HG02870 (cell line): ENCODE results near the gene CNTRL.
"Not testable (repeated sequence)": the region's sequence is repeated elsewhere in the genome, so short reads cannot be mapped to it uniquely, and the experiment has no call there.

ENCODE experiments used
- ATAC-seq: cut with Tn5 transposase; IDR thresholded peaks from one replicate; pipeline ENCODE4 v1.9.1; 2021; ENCODE audit warnings: mild to moderate bottlenecking, moderate library complexity; ENCODE audit not compliant: unreplicated experiment

CNTRL gene

GRCh38 chr9:121071756-121072421 is 2.9 kb upstream of the CNTRL start:
- ATAC-seq = peak; percentile 40

GRCh38 chr9:121073038-121073437 is 1.7 kb upstream of the CNTRL start:
- ATAC-seq = no peak

- peak; percentile 2 for ATAC-seq
Observed at GRCh38 chr9:121075251-121076036, 689 bp downstream of the CNTRL start.

GRCh38 chr9:121082075-121082474 is 7.3 kb downstream of the CNTRL start:
- no peak for ATAC-seq

GRCh38 chr9:121085661-121086060 is 10.9 kb downstream of the CNTRL start:
- no peak for ATAC-seq

GRCh38 chr9:121088576-121088975 is 13.8 kb downstream of the CNTRL start:
- no peak for ATAC-seq

GRCh38 chr9:121090743-121091142 is 16.0 kb downstream of the CNTRL start:
- not testable (repeated sequence) for ATAC-seq

- no peak for ATAC-seq
Observed at GRCh38 chr9:121095057-121095456, 20.3 kb downstream of the CNTRL start.

- ATAC-seq = no peak
Observed at GRCh38 chr9:121098567-121099198, 23.9 kb downstream of the CNTRL start.

GRCh38 chr9:121104054-121104453 is 29.3 kb downstream of the CNTRL start:
- not testable (repeated sequence) for ATAC-seq

- ATAC-seq = no peak
Observed at GRCh38 chr9:121105531-121105930, 30.8 kb downstream of the CNTRL start.

- ATAC-seq = no peak
Observed at GRCh38 chr9:121107029-121107428, 32.3 kb downstream of the CNTRL start.

- no peak for ATAC-seq
Observed at GRCh38 chr9:121107881-121108280, 33.1 kb downstream of the CNTRL start.

- ATAC-seq = no peak
Observed at GRCh38 chr9:121115466-121115865, 40.7 kb downstream of the CNTRL start.

- no peak for ATAC-seq
Observed at GRCh38 chr9:121118266-121118665, 43.5 kb downstream of the CNTRL start.

- ATAC-seq = no peak
Observed at GRCh38 chr9:121120386-121120785, 45.6 kb downstream of the CNTRL start.

- peak; percentile 99 for ATAC-seq
Observed at GRCh38 chr9:121121582-121122087, 46.9 kb downstream of the CNTRL start.

- no peak for ATAC-seq
Observed at GRCh38 chr9:121122246-121123032, 47.7 kb downstream of the CNTRL start.

GRCh38 chr9:121123816-121124535 is 49.2 kb downstream of the CNTRL start:
- no peak for ATAC-seq

GRCh38 chr9:121125590-121125989 is 50.8 kb downstream of the CNTRL start:
- ATAC-seq = no peak
